Upper lobe of left lung (tissue), 4 donors: ENCODE measurements around the gene MCM5.
"Not testable (repeated sequence)": the region's sequence is repeated elsewhere in the genome, so short reads cannot be mapped to it uniquely, and the experiment has no call there.

Experiments
- CTCF ChIP-seq, 6 experiments: fragments of 450-650 bp in 4 of 6; fragments of 200-600 bp in 2 of 6; sonication (generic) in 2 of 6; IDR thresholded peaks; one replicate each; pipeline ENCODE4 v1.5.1; 2016 to 2019; ENCODE audit warnings: antibody characterized with exemption in 6 of 6
- POLR2A ChIP-seq, 4 donors: fragments of 450-650 bp; IDR thresholded peaks; one replicate each; pipeline ENCODE4 v1.5.1; 2016 to 2017; ENCODE audit warnings: antibody characterized with exemption in 4 of 4, mild to moderate bottlenecking in 2 of 4
- POLR2AphosphoS5 ChIP-seq, 2 donors: sonication (generic); formaldehyde crosslinking; IDR thresholded peaks; one replicate each; pipeline ENCODE4 v1.5.1; 2017; ENCODE audit warnings: antibody characterized with exemption in 2 of 2

GRCh38 chr22:35396622-35397021 lies 3.3 kb upstream of the MCM5 start:
- TF ChIP-seq CTCF, POLR2A, POLR2AphosphoS5 (IDR thresholded peaks at IDR 0.05): not testable (repeated sequence)
